ENCODE measurements around the gene DHX40.

DNA sequence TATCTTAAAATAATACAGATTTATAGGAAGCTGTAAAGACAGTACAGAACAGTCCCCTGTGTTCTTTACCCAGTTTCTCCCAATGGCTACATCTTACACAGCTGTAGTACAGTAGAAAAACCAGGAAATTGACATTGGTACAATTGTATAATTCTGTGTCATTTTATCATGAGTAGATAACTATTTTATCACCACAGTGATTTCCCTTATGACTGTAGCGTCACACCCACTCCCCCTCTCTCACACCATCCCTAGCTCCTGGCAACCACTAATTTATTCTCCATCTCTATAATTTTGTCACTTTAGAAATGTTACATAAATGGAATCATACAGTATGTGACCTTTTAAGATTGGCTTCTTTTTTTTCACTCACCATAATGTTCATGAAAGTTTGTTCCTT is 85.2 kb downstream of the DHX40 start:
- TF ChIP-seq, protein P1, sequence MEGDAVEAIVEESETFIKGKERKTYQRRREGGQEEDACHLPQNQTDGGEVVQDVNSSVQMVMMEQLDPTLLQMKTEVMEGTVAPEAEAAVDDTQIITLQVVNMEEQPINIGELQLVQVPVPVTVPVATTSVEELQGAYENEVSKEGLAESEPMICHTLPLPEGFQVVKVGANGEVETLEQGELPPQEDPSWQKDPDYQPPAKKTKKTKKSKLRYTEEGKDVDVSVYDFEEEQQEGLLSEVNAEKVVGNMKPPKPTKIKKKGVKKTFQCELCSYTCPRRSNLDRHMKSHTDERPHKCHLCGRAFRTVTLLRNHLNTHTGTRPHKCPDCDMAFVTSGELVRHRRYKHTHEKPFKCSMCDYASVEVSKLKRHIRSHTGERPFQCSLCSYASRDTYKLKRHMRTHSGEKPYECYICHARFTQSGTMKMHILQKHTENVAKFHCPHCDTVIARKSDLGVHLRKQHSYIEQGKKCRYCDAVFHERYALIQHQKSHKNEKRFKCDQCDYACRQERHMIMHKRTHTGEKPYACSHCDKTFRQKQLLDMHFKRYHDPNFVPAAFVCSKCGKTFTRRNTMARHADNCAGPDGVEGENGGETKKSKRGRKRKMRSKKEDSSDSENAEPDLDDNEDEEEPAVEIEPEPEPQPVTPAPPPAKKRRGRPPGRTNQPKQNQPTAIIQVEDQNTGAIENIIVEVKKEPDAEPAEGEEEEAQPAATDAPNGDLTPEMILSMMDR (IDR thresholded peaks at IDR 0.05): no peak
- no peak for TF ChIP-seq POLR2A (IDR thresholded peaks at IDR 0.05)
